TTC549 (cell line): Measurements from ENCODE around the gene SFRP5.

Source experiments
- FAIRE-seq: peaks from 2 replicates; lab custom pipeline; 2012; peaks lifted over from hg19 to GRCh38; lab: Jason Lieb, UNC

Gene SFRP5

DNA sequence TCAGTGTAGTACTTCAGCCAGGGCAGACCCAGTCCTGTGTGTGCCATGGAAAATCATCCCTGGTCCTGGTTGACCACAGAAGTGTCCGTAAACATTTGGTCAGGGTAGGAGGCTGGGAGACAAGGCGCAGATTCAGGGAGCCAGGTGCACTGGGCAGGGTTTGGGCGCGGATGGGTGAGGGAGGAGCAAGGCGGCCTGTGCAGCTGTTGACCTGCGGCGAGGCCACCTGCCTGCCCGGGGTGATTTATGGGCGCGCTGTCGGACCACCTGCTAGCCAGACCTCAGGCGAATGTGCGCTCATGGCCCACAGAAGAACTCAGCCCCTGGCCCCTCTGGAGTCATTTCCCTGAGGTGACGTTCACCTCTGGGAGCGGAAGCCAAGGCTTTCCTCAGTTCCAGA is 6.6 kb downstream of the SFRP5 start:
- FAIRE-seq = no peak

DNA sequence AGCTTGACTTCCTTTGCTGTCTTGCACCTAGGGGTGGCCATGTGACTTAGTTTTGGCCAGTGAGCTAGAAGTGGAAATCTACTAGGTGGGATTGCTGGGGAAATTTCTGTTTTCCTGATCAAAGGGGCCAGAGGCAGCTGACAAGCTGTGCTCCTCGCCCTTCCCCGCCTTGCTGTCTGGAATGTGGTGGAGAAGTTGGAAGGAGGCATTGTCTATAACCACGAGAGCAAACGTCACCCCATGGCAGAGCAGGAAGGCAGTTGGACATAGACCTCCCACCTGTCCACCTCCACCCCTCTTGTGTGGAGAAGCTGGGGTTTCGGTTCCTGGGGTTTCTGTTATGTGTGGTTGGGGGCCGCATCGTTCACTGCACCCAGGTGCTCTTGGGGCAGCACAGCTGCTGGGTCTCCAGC is 7.3 kb downstream of the SFRP5 start:
- FAIRE-seq = no peak

DNA sequence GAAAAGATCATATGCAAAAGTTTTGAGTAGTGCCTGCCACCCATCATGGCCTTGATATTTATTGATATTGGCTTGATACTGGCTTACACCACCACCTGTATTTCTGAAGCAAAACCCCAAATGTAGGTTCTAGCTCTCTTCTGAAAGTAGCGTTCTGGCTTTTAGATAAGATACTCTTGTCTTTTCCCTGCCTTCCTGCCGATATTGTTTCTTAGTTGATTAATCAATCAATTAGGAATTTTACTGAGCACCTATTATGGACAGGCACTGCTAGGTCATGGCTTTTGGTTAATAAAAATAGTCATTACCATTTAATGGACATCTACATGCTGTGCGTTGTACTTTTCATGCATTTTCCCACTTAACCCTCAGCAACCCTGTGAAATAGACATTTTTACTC is 7.9 kb downstream of the SFRP5 start:
- no peak for FAIRE-seq

GRCh38 chr10:97763411-97763810 is 8.4 kb downstream of the SFRP5 start:
- no peak for FAIRE-seq

GRCh38 chr10:97762816-97763215 is 9.0 kb downstream of the SFRP5 start:
- no peak for FAIRE-seq

GRCh38 chr10:97762056-97762455 is 9.7 kb downstream of the SFRP5 start:
- no peak for FAIRE-seq

DNA sequence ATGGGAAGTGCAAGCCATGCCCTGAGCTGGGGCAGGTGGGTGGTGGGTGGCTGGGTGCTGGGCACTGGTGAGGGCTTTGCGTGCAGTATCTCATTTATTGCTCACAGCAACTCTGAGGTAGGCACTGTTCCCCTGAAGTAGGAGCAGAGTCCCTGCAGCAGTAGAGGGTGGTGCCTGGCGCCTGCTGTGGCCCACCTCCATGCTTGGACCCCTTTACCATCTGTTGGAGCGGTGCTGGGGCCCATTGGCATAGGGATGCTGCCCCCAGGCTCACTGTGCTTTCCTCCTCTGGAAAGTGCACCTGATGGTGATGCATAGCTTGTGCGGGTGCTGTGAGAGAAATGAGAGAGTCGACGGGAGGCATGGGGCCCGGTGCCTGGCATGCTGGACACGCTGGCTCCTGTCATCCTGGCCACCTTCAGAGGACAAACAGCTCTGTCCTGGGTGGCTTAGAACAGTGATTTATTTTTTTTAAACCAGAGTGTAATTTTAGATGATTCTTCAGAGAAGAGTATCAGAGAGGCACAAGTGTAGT is 10.4 kb downstream of the SFRP5 start:
- FAIRE-seq = no peak

DNA sequence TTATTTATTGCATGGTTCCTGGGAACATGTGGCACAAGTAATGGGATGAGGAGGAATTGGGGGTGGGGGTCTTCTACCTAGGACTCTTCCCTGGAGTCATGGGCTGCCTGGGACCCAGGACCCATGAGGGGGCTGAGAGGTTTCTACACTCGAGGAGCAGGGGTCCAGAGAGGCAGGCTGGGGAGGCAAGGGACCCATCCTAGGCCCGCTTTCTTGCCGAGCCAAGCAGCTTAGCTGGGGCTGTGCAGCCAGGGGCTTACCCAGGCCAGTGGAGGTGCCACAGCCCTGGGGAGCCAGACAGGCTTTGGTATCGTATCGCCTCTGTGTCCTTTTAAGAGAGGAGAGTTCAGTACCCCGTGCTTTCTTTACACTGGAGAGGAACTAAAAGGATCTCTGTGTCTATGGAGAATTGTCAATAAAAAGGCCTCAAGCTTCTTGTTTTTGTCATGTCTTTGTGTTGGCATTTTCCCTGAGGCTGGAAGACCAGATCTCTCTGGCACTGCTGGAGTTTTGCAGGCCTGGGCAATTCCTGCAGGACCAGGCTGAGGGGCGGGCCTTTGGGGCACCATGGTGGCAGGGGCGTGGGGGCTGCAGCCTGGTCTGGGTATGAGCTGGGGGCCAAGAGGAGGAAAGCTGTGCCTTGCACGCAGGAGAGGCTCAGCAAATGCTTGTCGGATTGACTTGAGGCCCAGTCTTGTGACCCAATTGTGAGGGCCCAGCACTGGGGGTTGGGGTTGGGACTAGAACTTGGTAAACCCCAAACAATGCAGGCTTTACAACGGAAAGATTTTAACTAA is 11.1 kb downstream of the SFRP5 start:
- no peak for FAIRE-seq

DNA sequence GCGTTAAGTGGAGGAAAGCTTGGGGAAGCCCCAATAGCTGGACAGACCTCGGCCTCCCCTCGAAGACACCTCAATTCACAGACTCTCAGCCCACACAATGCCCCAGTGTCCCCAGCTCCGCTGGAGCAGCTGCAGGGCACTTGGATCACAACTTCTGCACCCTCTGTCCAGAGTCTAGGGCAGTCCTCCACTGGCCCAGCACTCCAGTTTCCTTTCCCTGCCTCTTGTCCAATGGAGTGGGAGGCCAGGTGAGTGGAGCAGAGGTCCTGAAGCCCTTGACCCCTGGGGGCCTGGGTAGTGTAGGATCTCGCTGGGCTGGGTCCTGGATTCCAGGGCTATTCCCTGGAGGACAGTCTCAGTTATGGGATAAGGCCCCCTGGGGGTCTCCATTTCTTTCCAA is 11.9 kb downstream of the SFRP5 start:
- no peak for FAIRE-seq

DNA sequence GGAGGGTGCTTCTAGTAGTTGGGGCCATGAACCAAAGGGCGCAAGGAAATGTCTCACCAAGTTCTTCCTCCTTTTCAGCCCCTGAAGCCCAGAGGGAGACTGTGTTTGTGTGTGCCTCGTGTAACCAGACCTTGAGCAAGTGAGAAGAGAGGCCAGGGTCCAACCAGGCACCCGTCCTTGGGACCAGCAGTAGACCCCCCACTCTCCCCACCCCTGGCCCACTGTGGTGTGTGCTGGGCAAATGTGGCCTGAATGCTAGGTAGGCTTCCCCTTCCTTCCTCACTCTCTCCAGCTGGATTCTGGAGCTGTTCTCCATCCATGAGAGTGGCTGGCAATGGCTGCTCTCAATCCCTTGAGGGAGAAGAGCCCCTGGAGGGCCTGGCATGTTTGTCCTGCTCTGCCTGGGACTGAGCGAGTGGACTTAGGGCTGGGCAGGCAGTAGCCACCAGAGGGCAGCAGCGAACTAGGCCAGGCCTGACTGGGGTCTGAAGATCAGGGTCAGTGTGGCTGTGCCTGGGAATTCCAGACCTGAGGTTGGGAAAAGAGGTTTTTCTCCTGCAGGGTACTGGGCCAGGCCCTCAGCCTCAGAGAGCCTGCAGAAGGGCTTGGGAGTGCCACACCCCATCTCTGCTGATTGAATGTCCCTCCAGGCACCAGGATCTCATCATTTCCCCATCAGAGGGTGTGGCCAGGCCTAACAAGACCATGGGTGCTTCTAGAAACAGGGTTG is 12.5 kb downstream of the SFRP5 start:
- FAIRE-seq = no peak

DNA sequence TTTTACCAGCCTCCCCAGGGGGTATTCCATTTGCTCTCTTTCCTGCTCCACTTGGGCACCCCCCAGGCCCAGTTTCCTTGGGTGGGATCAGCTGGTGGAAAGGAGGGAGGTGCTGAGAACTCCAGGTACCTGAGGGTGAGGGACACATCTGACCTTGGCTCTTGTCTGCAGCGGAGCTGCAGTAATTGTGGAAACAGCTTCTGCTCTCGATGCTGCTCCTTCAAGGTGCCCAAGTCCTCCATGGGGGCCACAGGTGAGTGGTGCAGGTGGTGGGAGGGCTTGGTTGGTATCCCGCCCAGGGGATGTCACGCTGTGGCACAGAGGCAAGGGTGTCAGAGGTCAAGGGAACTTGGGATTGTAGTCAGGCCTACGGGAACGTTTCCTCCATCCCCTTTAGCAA is 14.3 kb downstream of the SFRP5 start:
- FAIRE-seq = no peak

DNA sequence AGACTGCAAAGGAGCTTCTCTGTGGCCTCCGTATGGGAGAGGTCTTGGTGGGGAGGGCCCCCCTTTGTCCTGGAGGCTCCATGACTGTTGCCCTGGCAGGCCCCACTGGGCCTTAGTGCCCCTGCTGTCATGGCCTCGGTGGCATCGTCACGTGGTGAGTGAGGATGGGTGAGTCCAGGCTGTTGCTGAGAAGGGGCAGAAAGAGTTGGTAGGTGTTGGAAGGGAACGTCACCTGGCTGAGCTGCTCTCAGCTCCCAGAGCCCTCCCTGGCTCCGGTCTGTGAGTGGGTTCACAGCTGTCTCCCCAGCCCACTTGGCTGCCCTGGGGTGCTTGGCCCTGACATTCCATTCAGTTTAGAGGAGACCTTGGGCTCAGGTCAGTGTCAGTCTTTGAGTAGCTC is 16.1 kb downstream of the SFRP5 start:
- FAIRE-seq = no peak

GRCh38 chr10:97754726-97755125 is 17.1 kb downstream of the SFRP5 start:
- FAIRE-seq = no peak

DNA sequence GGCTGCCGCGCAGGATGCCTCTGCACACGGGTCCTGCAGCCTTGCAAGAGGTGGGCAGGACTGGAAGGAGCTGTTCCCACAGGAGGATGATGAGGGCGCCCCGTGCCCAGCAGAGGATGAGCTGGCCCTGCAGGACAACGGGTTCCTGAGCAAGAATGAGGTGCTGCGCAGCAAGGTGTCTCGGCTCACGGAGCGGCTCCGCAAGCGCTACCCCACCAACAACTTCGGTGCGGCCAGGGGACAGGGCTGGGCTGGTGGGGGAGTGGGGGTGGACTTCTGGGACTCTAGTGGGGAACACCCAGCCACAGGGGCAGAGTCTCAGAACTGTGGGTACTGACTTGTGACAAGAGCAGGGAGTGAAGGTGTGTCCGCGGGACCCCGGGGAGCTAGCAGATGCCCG is 18.8 kb downstream of the SFRP5 start:
- no peak for FAIRE-seq

DNA sequence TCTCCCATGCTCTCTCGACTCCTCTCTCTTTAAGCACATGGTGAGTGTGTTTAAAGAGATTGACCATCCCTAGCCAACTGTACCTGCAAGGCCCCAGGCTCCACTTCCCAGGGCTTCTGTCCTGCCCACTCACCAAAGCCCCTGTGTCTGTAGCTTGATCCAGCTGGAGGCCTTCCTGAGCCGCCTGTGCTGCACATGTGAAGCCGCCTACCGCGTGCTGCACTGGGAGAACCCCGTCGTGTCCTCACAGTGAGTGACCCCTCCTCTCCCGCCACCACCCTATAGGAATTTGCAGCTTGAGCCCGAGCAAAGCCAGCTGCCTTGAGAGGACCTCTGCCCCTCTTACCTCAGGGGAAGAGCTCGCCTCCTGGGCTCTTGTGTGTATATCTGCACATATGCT is 23.7 kb downstream of the SFRP5 start:
- no peak for FAIRE-seq

GRCh38 chr10:97747573-97747972 is 24.2 kb downstream of the SFRP5 start:
- FAIRE-seq = no peak

- no peak for FAIRE-seq
Measured at GRCh38 chr10:97744405-97745035, 27.3 kb downstream of the SFRP5 start.

- no peak for FAIRE-seq
Measured at GRCh38 chr10:97743169-97743943, 28.4 kb downstream of the SFRP5 start.

- no peak for FAIRE-seq
Measured at GRCh38 chr10:97740613-97741012, 31.2 kb downstream of the SFRP5 start.

DNA sequence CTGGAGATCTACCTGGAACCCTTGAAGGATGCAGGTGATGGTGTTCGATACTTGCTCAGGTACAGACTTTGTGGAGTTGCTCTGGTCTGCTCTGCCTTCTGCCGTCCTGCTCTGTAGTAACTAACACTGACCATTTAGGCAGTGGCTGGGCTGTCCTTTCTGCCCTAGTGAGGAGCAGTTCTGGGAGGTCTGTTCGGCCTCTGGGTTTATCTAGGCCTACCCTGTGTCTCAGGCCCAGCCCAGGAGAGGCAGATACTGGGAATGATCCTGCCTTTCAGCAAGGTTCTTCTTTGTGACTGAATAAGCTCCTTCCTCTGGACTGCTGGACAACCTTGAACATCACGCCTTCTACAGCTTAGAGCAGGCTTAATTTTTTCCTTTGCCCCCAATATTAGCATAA is 33.2 kb downstream of the SFRP5 start:
- no peak for FAIRE-seq

DNA sequence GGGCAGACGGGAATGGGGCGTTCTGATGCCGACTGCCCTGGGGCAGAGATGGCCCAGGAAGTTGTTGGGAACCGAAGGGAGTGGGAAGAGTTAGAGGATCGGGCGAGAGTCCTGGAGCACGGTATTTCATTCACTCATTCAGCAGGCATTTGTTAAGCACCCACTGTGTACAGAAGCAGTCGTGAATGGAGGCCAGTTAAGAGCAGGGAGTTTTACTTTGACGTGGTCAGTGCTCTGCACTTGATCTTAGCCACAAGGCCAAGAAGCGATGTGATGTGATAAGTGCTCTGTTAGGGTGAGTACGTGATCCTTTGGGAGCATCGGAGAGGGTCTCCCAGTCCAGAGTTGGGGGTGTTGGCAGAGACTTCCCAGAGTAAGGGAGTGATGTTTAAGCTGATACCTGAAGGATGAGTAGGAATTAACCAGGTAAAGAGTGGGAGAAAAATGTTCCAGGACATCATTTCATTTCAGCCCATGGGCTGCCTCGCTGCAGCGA is 34.0 kb downstream of the SFRP5 start:
- no peak for FAIRE-seq
